PC-9 (cell line): Measurements from ENCODE around the gene F2RL2. TPM values are rescaled to one million over a fixed set of nuclear protein-coding genes. Genes with fewer than 3 reads are reported as not detected.

Experiments used
- BruUV-seq: library from RNA; stranded (reverse); fragments of 400-500 nt; replicated peaks from 2 replicates; lab custom pipeline; 2021; lab: Mats Ljungman, UMichigan
- CTCF ChIA-PET: fragments of 300-600 bp; sonication (Branson Sonifier 250); formaldehyde crosslinking; loops from one replicate; lab custom pipeline; 2022; ENCODE audit warnings: antibody characterized with exemption; lab: Charles Lee
- POLR2A ChIA-PET: fragments of 300-600 bp; sonication (Branson Sonifier 250); formaldehyde crosslinking; loops from one replicate; lab custom pipeline; 2022; ENCODE audit warnings: antibody characterized with exemption; ENCODE audit not compliant: unreplicated experiment; lab: Charles Lee
- DNase-seq, 2 experiments: peaks; one replicate each; pipeline versions ENCODE4 v3.0.0 to v3.0.0-alpha.2; 2015 to 2022; ENCODE audit warnings: mixed read lengths in 1 of 2
- H2AFZ ChIP-seq: fragments of 200-600 bp; sonication (generic); 2 replicates; pipeline ENCODE4 v1.8.1; 2017; ENCODE audit warnings: antibody characterized with exemption
- H3F3A ChIP-seq: fragments of 200-600 bp; sonication (generic); 2 replicates; pipeline ENCODE4 v1.8.1; 2017; ENCODE audit warnings: antibody characterized with exemption, mild to moderate bottlenecking, low read depth; ENCODE audit not compliant: insufficient read depth
- H3K27ac ChIP-seq: fragments of 200-600 bp; sonication (generic); 2 replicates; pipeline ENCODE4 v1.6.1; 2016; ENCODE audit warnings: mixed run types
- H3K27me3 ChIP-seq: fragments of 200-600 bp; sonication (generic); 2 replicates; pipeline ENCODE4 v1.6.1; 2016; ENCODE audit warnings: low read depth, mixed run types; ENCODE audit not compliant: insufficient read depth
- H3K36me3 ChIP-seq: fragments of 200-600 bp; sonication (generic); 2 replicates; pipeline ENCODE4 v1.6.1; 2016; ENCODE audit warnings: low read depth, mixed run types
- H3K4me1 ChIP-seq: fragments of 200-600 bp; sonication (generic); replicated peaks from 2 replicates; pipeline ENCODE4 v1.6.1; 2016; ENCODE audit warnings: mixed run types; ENCODE audit not compliant: insufficient read depth
- H3K4me2 ChIP-seq: fragments of 200-600 bp; sonication (generic); 2 replicates; pipeline ENCODE4 v1.6.1; 2017; ENCODE audit warnings: mixed run types
- H3K4me3 ChIP-seq: fragments of 200-600 bp; sonication (generic); 2 replicates; pipeline ENCODE4 v1.6.1; 2016; ENCODE audit warnings: mixed run types
- H3K79me2 ChIP-seq: fragments of 200-600 bp; sonication (generic); 2 replicates; pipeline ENCODE4 v1.6.1; 2017; ENCODE audit warnings: low read depth, mixed run types
- H3K9me2 ChIP-seq: fragments of 200-600 bp; sonication (generic); 2 replicates; pipeline ENCODE4 v1.8.1; 2017; ENCODE audit warnings: mild to moderate bottlenecking; ENCODE audit not compliant: insufficient read depth
- H3K9me3 ChIP-seq: fragments of 200-600 bp; sonication (generic); 2 replicates; pipeline ENCODE4 v1.8.1; 2016; ENCODE audit warnings: low read depth; ENCODE audit not compliant: insufficient read depth
- H4K20me1 ChIP-seq: fragments of 200-600 bp; sonication (generic); 2 replicates; pipeline ENCODE4 v1.8.1; 2017; ENCODE audit not compliant: insufficient read depth
- CTCF ChIP-seq: fragments of 200-600 bp; sonication (generic); conservative IDR thresholded peaks from 2 replicates; pipeline ENCODE4 v1.6.1; 2017; ENCODE audit warnings: mixed run types, antibody characterized with exemption, mild to moderate bottlenecking, moderate library complexity
- EZH2 ChIP-seq: fragments of 200-600 bp; sonication (generic); IDR thresholded peaks from 2 replicates; pipeline ENCODE4 v1.8.0; 2017; ENCODE audit warnings: antibody characterized with exemption, low read depth
- intact Hi-C: fragments of 100-400 bp; cut with micrococcal nuclease; formaldehyde crosslinking; loops from one replicate; pipeline ENCODE4 v1.10.0; 2022; ENCODE audit not compliant: unreplicated experiment
- total RNA-seq: library from RNA; stranded (reverse); gene quantifications from 2 replicates; pipeline ENCODE4 v1.2.3, GENCODE V29; 2021

F2RL2 gene
- total RNA-seq, 1 experiment from 2014 or later: 3.5 TPM

GRCh38 chr5:76602094-76602726 lies 21.0 kb downstream of the F2RL2 start:
- intact Hi-C loops: no loop called here
- POLR2A ChIA-PET: no interaction called here
- Histone ChIP-seq H3K27me3 (no peaks in the 10 kb centered on the region), H3K9me2 (no peaks in the 10 kb centered on the region), H3K4me1 (peaks cover 7% of the 10 kb centered on the region), H3F3A (no peaks in the 10 kb centered on the region), H3K4me3 (no peak overlapping the region), H4K20me1 (no peaks in the 10 kb centered on the region), H2AFZ (no peak overlapping the region), H3K27ac (no peak overlapping the region), H3K36me3 (no peaks in the 10 kb centered on the region), H3K79me2 (no peaks in the 10 kb centered on the region), H3K4me2 (no peak overlapping the region), H3K9me3 (no peaks in the 10 kb centered on the region)
- no TSS peak for BruUV-seq
- no peak for DNase-seq
- CTCF ChIA-PET: interaction anchor here (0.6 to 3.8 kb wide), 4 partner anchors 40 to 428 kb away, joined by 4 to 19 read pairs (median 4); partner anchors contain the start of gene AGGF1
- no peak for TF ChIP-seq EZH2
- peak; percentile 35; the same call in 1 of the 2 replicates for TF ChIP-seq CTCF

DNA sequence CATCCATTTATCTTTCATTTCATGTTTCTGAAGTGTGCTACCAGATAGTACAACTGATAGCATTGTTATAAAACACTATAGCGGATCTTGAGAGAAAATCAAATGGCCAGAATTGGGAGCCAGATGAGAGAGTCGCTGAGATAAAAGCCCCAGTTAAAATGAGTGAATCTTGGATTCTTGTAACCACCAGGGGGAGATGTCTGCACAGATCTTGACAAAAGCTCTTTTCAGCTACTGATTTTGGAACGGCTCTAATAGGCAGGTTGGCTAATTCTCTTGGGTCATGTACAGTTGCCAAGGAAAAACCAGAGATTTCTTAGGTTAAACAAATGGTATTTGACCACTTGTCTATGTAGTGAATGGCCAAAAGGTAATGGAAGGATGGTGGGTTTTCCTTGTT lies 21.7 kb downstream of the F2RL2 start:
- Histone ChIP-seq H2AFZ (no peak overlapping the region), H3K4me2 (no peak overlapping the region), H3K27ac (no peak overlapping the region), H3F3A (no peaks in the 10 kb centered on the region), H3K4me3 (no peak overlapping the region), H3K4me1 (peaks cover 7% of the 10 kb centered on the region), H3K79me2 (no peaks in the 10 kb centered on the region), H4K20me1 (no peaks in the 10 kb centered on the region), H3K9me2 (no peaks in the 10 kb centered on the region), H3K27me3 (no peaks in the 10 kb centered on the region), H3K36me3 (no peaks in the 10 kb centered on the region), H3K9me3 (no peaks in the 10 kb centered on the region)
- no TSS peak for BruUV-seq
- ChIA-PET POLR2A (no interaction called here), CTCF (interaction anchor here (0.6 to 3.8 kb wide), 5 partner anchors 10 to 175 kb away, joined by 3 to 19 read pairs (median 4); no protein-coding TSS in a partner anchor)
- intact Hi-C loops: loop anchor here (1.0 to 2.0 kb wide), 4 partner anchors 40 to 415 kb away; no protein-coding TSS in a partner anchor
- DNase-seq: peak in 1 of 2 experiments; percentile 23
- TF ChIP-seq EZH2 (no peak), CTCF (peak; percentile 85)

DNA sequence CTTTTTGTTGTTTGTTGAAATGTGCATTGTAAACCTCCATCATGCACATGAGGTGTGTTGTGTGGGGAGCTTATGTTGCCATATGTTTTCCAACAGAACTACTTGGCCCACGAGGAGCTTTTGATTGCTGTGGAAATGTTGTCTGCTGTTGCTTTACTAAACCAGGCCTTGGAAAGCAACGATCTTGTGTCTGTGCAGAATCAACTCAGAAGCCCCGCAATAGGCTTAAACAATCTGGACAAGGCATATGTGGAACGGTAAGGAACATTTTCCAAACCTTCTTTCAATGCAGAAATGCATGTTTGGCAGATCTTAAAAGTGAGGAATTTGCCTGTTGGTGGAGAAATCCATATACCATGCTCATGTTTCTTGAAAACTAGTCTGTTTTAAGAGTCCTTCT lies 22.5 kb downstream of the F2RL2 start:
- Histone ChIP-seq H3K4me1 (peaks cover 7% of the 10 kb centered on the region), H2AFZ (no peak overlapping the region), H3K36me3 (no peaks in the 10 kb centered on the region), H3K27me3 (no peaks in the 10 kb centered on the region), H3K27ac (no peak overlapping the region), H3K4me3 (no peak overlapping the region), H3K9me2 (no peaks in the 10 kb centered on the region), H3F3A (no peaks in the 10 kb centered on the region), H3K79me2 (no peaks in the 10 kb centered on the region), H3K4me2 (no peak overlapping the region), H4K20me1 (no peaks in the 10 kb centered on the region), H3K9me3 (no peaks in the 10 kb centered on the region)
- BruUV-seq: no TSS peak
- ChIA-PET POLR2A (no interaction called here), CTCF (interaction anchor here (3.8 kb wide), 1 partner anchor 174 kb away, joined by 19 read pairs; no protein-coding TSS in a partner anchor)
- no peak for TF ChIP-seq CTCF
- no peak for TF ChIP-seq EZH2
- intact Hi-C loops: loop anchor here (1.0 to 2.0 kb wide), 4 partner anchors 41 to 416 kb away; no protein-coding TSS in a partner anchor
- DNase-seq: no peak
